BJ (cell line): Measurements from ENCODE around the gene ICE2. TPM values are rescaled to one million over a fixed set of nuclear protein-coding genes. Genes with fewer than 3 reads are reported as not detected.
"Not testable (repeated sequence)": the region's sequence is repeated elsewhere in the genome, so short reads cannot be mapped to it uniquely, and the experiment has no call there.

ENCODE experiments used
- CTCF ChIA-PET: fragments of 350-600 bp; formaldehyde crosslinking; extraction: SDS; loops from one replicate; lab custom pipeline; 2021; ENCODE audit warnings: antibody characterized with exemption, inconsistent platforms; lab: Yijun Ruan, JAX
- POLR2A ChIA-PET: fragments of 300-600 bp; sonication (Branson Sonifier 250); formaldehyde crosslinking; extraction: SDS; loops from one replicate; lab custom pipeline; 2021; ENCODE audit warnings: antibody characterized with exemption; lab: Charles Lee
- DNase-seq: peaks from one replicate; pipeline ENCODE4 v3.0.0-alpha.2; 2011; ENCODE audit warnings: low read depth
- H3K27me3 ChIP-seq: 2 replicates; pipeline ENCODE4 v1.6.0; 2011; ENCODE audit warnings: low read length; ENCODE audit not compliant: control insufficient read depth, insufficient read depth
- H3K36me3 ChIP-seq: 2 replicates; pipeline ENCODE4 v1.5.1; 2011; ENCODE audit warnings: low read length; ENCODE audit not compliant: control insufficient read depth, insufficient read depth
- H3K4me3 ChIP-seq: 2 replicates; pipeline ENCODE4 v1.5.1; 2011; ENCODE audit warnings: low read depth, mild to moderate bottlenecking, control low read depth, low read length
- CTCF ChIP-seq: IDR thresholded peaks from 2 replicates; pipeline ENCODE4 v1.5.1; 2011; ENCODE audit warnings: low read depth, mild to moderate bottlenecking, control low read depth, inconsistent platforms, low read length, moderate library complexity; ENCODE audit not compliant: insufficient read depth
- polyA plus RNA-seq: library from polyadenylated mRNA; depleted of rRNA; stranded (reverse); fragments of >200 nt; gene quantifications from 2 replicates; pipeline ENCODE4 v1.2.3, GENCODE V29; 2011

The ICE2 gene
- polyA plus RNA-seq, 1 experiment = 19.4 TPM

GRCh38 chr15:60406513-60407414 is 72.2 kb downstream of the ICE2 start:
- Histone ChIP-seq H3K36me3 (no peaks in the 10 kb centered on the region), H3K27me3 (no peaks in the 10 kb centered on the region), H3K4me3 (no peak overlapping the region)
- no peak for TF ChIP-seq CTCF
- CTCF ChIA-PET = interaction anchor here (0.7 to 1.6 kb wide), 2 partner anchors 37 to 38 kb away, joined by 4 to 5 read pairs; no protein-coding TSS in a partner anchor
- POLR2A ChIA-PET = interaction anchor here (0.6 to 0.9 kb wide), 2 partner anchors 11 to 13 kb away, joined by 3 to 4 read pairs; no protein-coding TSS in a partner anchor
- no peak for DNase-seq

- Histone ChIP-seq H3K27me3 (no peaks in the 10 kb centered on the region), H3K36me3 (no peaks in the 10 kb centered on the region), H3K4me3 (no peak overlapping the region)
- ChIA-PET POLR2A (interaction anchor here (0.7 kb wide), 1 partner anchor 11 kb away, joined by 3 read pairs; no protein-coding TSS in a partner anchor), CTCF (interaction anchor here (1.6 kb wide), 1 partner anchor 39 kb away, joined by 4 read pairs; no protein-coding TSS in a partner anchor)
- no peak for DNase-seq
- TF ChIP-seq CTCF = no peak
These were observed 73.5 kb downstream of the ICE2 start for GRCh38 chr15:60405399-60405798.

- H3K4me3 ChIP-seq, H3K36me3 ChIP-seq, DNase-seq, POLR2A ChIA-PET, H3K27me3 ChIP-seq: not testable (repeated sequence)
- CTCF ChIA-PET = interaction anchor here (0.7 kb wide), 1 partner anchor 46 kb away, joined by 3 read pairs; no protein-coding TSS in a partner anchor
These were observed 74.6 kb downstream of the ICE2 start for GRCh38 chr15:60404351-60404750.

GRCh38 chr15:60400944-60401343 is 78.0 kb downstream of the ICE2 start:
- ChIA-PET POLR2A (no interaction called here), CTCF (interaction anchor here (0.9 to 1.2 kb wide), 2 partner anchors 8 to 44 kb away, joined by 3 read pairs; no protein-coding TSS in a partner anchor)
- DNase-seq = no peak
- no peak overlapping the region for H3K4me3 ChIP-seq
- 0 out of 2 replicates have a peak, but pooled peaks cover 2% of the 10 kb centered on the region for H3K36me3 ChIP-seq
- no peaks in the 10 kb centered on the region for H3K27me3 ChIP-seq
- TF ChIP-seq CTCF = no peak

GRCh38 chr15:60399931-60400330 is 79.0 kb downstream of the ICE2 start:
- no peak for TF ChIP-seq CTCF
- Histone ChIP-seq H3K4me3 (no peak overlapping the region), H3K27me3 (no peaks in the 10 kb centered on the region), H3K36me3 (peaks cover 4% of the 10 kb centered on the region; the same call in 1 of the 2 replicates)
- ChIA-PET POLR2A (interaction anchor here (0.6 kb wide), 1 partner anchor 9 kb away, joined by 3 read pairs; no protein-coding TSS in a partner anchor), CTCF (interaction anchor here (1.1 to 1.2 kb wide), 3 partner anchors 9 to 44 kb away, joined by 3 to 4 read pairs (median 4); no protein-coding TSS in a partner anchor)
- DNase-seq = no peak
